NCI-H1048 (cell line): ENCODE measurements around the gene BMPR2.
"Not testable (repeated sequence)": the region's sequence is repeated elsewhere in the genome, so short reads cannot be mapped to it uniquely, and the experiment has no call there.

Experiments used
- DNase-seq: peaks from one replicate; lab custom pipeline; 2025; lab: John Stamatoyannopoulos, UW

BMPR2 gene

DNA sequence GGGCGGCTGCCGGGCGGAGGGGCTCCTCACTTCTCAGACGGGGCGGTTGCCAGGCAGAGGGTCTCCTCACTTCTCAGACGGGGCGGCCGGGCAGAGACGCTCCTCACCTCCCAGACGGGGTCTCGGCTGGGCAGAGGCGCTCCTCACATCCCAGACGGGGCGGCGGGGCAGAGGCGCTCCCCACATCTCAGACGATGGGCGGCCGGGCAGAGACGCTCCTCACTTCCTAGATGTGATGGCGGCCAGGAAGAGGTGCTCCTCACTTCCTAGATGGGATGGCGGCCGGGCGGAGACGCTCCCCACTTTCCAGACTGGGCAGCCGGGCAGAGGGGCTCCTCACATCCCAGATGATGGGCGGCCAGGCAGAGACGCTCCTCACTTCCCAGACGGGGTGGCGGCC lies 159.2 kb downstream of the BMPR2 start:
- not testable (repeated sequence) for DNase-seq

DNA sequence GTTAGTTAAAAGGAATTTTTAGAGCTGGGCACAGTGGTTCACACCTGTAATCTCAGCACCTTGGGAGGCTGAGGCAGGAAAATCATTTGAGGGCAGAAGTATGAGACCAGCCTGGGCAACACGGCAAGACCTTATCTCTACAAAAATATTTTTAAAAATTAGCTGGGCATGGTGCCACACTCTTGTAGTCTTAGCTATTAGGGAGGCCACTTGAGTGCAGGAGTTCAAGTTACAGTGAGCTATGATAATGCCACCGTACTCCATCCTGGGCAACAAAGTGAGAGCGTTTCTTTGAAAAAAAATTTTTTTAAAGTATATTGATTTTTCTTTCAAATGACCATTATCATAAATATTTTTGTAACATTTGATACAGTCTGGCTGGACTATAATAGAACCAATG lies 165.0 kb downstream of the BMPR2 start:
- no peak for DNase-seq

DNA sequence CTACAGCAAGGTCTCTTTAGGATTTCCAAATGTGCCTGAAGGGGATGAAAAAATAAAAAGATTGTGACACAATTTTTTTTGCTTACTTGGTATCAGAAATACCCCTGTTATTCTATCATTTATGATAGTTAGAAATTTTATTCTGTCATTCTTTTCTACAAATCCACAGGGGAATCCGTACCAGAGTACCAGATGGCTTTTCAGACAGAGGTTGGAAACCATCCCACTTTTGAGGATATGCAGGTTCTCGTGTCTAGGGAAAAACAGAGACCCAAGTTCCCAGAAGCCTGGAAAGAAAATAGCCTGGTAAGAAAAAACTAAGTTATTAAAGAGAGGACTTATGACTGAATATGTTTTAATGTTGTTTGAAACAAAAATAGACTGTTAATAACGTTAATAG lies 166.0 kb downstream of the BMPR2 start:
- DNase-seq: no peak

DNA sequence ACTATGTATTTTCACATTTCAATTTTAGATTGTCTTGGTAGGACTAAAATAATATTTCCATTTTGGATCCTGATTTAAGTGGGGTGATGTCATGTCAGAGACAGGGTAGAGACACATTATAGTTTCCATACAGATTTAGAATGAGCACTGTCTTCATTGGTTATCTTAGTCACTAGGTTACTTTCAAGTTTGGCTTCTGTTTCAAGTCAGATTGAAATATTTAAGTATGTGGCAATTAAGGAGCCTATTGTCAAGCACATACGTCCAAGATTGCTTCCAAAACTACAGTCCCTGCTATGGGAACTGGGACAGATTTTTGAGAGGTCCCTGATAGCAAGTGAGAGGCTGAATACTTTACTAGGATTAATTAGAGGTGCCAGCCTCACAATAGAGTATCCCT lies 169.4 kb downstream of the BMPR2 start:
- no peak for DNase-seq

DNA sequence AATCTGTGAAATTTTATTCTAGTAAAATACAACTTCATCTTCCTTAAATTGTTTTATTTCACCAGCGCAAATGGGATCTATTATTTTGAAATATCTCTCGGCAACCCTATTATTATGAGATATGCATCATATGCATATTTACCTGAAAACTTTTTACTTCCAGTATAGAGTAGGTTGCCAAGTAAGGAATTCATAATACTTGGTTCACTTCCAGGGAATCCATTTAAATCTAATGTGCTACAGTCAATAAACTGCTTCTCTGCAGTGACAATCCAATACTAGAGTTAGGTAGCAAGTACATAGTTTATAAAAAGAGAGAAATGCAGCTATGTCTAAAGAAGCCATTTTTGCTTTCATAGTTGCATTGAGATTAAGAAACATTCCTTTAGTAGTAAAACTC lies 169.8 kb downstream of the BMPR2 start:
- no peak for DNase-seq

DNA sequence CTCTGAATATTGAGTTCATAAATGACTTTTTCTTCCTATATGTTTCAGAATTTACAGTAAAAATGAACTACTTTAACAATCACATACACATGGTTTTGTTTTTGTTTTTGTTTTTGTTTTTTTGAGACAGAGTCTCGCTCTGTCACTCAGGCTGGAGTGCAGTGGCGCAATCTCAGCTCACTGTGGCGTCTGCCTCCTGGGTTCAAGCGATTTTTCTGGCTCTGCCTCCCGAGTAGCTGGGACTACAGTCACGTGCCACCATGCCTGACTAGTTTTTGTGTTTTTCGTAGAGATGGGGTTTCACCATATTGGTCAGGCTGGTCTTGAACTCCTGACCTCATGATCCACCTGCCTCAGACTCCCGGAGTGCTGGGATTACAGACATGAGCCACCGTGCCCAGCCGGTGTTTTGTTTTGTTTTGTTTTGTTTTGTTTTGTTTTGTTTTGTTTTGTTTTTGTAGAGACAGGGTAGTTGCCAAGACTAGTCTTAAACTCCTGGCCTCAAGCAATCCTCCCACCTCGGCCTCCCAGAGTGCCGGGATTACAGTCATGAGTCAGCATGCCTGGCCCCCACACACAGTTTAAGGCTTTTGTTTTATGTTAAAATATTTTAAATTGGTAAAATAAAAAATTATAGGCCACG lies 170.5 kb downstream of the BMPR2 start:
- DNase-seq: not testable (repeated sequence)

DNA sequence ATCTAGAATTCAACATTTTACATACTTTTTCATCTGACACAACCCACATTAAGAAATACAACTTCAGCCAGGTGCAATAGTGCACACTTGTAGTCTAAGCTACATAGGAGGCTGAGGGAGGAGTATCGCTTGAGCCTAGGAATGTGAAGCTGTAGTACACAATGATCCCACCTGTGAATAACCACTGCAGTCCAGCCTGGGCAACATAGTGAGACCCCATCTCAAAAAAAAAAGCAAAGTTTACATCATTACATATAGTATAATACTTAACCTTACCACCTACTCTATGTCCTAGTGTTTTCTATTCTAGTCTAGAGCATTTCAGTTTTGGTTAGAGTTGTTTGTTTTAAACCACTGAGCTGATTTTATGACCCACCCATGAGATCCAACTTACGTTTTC lies 172.1 kb downstream of the BMPR2 start:
- DNase-seq: no peak

DNA sequence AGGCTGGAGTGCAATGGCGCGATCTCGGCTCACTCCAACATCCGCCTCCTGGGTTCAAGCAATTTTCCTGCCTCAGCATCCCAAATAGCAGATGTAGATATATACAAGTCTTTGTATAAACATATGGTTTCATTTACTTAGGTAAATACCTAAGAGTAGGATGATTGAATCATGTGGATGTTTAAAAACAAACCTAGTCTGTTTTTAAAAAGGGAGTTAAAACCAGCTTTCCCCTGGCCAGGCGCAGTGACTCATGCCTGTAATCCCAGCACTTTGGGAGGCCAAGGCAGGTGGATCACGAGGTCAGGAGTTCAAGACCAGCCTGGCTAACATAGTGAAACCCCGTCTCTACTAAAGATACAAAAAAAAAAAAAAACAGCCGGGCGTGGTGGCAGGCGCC lies 174.9 kb downstream of the BMPR2 start:
- not testable (repeated sequence) for DNase-seq

DNA sequence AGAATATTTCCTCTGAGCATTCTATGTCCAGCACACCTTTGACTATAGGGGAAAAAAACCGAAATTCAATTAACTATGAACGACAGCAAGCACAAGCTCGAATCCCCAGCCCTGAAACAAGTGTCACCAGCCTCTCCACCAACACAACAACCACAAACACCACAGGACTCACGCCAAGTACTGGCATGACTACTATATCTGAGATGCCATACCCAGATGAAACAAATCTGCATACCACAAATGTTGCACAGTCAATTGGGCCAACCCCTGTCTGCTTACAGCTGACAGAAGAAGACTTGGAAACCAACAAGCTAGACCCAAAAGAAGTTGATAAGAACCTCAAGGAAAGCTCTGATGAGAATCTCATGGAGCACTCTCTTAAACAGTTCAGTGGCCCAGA lies 179.2 kb downstream of the BMPR2 start:
- DNase-seq: no peak

DNA sequence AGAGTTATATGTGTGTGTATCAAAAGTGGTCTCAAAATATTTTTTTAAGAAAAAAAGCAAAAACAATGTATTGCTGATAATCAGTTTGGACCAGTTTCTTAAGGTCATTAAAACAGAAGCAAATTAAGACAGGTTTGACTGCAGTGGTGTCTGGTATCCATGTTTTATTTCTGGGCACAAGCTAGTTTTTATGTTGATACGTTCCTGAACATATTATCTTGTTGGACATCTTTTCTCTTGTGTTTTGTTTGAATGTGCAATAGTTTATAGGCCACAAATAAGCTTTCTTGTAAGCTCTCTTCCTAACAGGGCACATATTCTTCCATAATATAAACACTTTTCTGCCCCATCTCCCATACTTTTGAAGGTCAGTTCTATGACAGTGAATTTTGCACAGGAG lies 184.1 kb downstream of the BMPR2 start:
- no peak for DNase-seq

DNA sequence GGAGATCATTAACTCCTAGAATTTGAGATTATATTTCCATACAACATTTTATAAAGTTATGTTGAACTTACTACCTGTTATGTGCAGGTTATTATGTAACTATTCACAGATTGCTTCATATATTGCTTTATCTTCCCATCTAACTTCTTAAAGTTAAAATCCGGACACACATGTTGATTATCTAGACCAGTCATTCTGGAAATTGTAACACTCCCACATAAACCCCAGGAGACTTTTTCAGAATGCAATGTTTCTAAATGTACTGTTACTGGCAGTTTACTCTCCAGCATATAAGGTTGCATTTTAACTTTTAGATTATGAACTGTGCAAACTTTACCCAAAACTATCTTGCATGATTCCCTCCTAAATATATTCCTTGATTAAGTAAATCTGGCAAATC lies 188.1 kb downstream of the BMPR2 start:
- DNase-seq: no peak

DNA sequence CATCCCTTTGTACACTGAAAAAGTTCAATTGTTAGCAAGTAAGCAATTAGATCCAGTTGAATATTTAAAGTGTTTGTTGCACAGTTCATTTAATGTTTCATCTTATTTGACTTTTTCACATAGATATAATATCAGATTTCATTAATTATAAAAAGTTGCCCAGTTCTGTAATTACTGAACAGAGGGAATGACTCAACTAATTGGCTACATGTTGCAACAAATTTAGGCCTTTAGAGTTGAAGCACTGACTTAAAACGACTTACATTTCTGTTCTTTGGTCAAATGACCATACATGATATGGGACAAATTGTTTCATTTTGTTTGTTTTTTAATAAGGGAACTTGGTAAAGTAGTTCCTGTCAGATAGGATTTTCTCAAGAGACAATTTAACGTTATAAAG lies 190.2 kb downstream of the BMPR2 start:
- no peak for DNase-seq

DNA sequence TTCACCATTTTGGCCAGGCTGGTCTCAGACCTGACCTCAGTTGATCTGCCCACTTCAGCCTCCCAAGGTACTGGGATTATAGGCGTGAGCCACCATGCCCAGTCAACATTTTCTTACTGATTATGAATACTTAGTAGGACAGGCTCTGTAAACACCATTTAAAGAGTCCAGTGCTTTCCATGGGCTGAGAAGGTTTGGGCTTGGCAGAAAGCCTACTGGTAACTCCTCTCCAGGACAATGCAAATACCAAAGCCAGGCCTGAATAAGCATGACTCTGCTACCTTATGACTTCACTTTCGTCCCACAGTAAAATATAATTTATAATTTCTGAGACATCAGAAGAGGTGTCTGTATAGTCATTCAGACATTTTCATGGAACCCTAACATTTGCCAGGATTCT lies 198.4 kb downstream of the BMPR2 start:
- DNase-seq: no peak

DNA sequence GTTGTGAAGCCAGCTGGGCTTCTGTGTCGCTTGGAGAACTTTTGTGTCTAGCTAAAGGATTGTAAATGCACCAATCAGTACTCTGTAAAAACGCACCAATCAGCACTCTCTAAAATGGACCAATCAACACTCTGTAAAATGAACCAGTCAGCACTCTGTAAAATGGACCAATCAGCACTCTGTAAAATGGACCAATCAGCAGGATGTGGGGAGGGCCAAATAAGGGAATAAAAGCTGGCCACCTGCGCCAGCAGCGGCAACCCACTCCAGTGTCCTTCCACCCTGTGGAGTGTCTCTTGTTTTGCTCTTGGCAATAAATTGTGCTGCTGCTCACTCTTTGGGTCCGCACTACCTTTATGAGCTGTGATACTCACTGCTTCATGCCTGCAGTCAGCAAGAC lies 199.1 kb downstream of the BMPR2 start:
- DNase-seq: not testable (repeated sequence)

DNA sequence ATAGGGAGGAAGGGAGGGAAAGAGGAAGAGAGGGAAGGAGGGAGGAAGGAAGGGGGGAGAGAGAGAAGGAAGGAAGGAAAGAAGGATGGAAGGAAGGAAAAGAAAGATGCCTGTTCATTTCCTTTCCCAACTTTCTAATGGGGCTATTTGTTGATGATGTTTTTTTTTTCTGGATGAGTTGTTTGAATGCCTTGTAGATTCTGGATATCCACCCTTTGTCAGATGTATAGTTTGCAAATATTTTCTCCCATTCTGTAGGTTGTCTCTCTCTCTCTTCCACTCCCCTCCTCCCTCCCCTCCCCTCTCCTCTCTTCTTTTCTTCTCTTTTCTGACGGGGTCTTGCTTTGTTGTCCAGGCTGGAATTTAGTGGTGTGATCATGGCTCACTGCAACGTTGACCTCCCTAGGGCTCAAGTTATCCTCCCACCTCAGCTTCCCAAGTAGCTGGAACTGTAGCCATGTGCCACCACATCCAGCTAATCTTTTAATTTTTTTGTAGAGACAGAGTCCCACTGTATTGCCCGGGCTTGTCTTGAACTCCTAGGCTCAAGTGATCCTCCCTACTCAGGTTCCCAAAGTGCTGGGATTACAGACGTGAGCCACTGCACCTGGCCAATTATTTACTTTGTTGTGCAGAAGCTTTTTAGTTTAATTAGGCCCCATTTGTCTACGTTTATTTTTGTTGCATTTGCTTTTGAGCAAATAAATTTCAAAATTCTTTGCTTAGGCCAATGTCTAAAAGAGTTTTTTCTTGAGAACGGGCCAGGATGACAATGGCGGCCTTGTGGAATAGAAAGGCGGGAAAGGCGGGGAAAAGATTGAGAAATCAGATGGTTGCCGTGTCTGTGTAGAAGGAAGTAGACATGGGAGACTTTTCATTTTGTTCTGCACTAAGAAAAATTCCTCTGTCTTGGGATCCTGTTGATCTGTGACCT lies 201.4 kb downstream of the BMPR2 start:
- no peak for DNase-seq

DNA sequence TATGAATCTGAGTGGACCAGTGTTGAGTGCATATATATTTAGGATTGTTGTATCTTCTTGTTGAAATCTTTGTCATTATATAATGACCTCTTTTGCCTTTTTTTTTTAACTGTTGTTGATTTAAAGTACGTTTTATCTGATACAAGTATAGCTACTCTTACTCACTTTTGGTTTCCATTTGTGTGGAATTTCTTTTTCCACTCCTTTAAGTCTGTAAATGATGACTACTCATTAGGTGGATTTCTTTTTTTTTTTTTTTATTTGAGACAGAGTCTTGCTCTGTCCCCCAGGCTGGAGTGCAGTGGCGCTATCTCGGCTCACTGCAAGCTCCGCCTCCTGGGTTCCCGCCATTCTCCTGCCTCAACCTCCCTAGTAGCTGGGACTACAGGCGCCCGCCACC lies 206.7 kb downstream of the BMPR2 start:
- DNase-seq: not testable (repeated sequence)

DNA sequence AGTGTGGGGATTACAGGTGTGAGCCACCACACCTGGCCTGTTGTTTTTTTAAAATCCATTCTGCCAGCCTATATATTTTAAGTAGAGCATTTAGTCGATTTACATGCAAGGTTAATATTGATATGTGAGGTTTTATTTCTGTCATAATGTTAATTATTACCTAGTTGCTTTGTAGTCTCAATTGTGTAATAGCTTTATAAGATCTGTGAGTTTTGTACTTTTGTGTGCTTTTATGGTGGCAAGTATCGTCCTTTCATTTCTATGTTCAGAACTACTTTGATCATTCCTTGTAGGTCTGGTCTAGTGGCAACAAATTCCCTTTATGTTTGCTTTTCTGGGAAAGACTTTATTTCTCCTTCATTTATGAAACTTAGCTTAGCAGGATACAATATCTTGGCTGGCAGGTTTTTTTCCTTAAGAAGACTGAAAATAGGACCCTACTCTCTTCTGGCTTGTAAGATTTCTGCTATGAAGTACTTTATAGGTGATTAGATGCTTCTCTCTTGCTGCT lies 207.6 kb downstream of the BMPR2 start:
- DNase-seq: no peak

DNA sequence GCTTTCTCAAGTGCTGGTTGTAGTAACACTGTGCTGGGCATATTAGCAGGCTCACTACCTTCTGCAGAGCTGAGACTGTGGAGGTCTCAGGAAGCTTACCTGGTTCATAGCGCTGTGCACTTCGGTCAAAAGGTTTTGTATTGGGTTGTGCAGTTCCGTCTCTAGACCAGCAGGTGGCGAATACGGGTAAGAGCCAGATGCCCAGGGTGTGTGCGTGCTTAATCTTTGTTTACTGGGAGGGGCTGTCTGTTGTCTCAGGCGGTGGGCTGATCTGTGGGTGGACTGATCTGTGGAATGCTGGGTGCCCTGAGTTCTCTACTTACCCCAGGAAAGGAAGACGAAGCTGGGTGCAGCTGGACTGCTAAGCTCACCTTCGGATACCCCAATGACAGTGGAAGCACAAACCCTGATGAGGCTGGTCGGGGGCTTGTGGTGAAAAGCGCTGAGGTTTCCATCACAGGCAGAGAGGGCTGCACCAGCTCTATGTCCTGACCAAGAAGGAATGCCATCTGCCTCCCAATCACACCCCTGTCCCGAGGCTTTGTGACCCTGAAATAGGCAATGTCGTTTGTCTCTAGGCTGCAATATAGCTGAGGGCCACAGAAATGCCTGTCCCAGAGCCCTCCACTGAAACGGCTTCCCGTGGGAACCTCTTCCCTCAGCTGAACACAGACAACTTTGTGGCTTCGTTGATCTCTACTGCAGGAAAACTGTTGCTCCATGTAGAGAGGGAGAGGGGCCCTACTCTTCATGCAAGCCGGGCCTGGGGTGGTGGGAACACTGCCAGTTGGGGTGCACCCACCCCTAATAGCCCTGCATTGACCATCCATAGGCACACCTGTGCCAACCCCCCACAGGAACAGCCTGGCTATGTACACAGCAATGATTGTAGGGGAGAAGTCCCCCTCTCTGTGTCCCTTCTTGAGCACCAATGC lies 212.8 kb downstream of the BMPR2 start:
- peak; percentile 60 for DNase-seq

DNA sequence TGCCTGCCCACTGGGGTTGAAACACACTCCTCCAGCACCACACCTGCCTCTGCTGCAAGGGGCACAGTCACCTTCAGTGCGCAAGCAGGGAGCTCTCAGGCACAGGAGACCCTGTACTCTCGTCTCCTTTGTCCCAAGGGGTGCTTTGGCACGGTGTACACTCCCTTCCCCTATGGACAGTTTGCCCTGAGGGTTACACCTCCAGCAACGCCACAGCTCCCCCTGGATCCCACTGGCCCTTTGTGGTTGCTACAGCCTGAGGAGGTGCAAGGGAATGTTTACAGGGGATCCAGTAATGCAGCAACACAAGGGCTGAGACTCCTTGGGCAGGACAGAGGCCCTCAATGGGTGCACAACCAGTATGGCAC lies 213.4 kb downstream of the BMPR2 start:
- DNase-seq: no peak

DNA sequence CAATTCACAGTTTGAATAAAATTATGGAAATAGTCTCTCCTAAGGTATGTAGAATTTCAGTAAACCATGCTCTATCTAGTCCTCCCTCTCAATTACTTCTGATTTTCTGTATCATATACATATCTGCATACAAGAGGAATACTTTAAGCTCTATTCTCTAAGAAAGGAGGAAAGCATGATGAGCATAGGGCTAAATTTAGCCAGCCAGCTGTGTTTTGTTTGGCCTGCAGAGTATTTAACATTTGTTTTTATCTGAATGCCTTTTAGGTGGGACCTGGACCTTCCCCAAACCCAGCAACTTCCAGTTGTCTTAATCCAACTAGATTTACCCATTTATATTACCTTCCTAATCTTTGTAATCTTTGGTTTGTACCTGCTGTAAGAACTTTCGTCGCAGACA lies 216.4 kb downstream of the BMPR2 start:
- no peak for DNase-seq

DNA sequence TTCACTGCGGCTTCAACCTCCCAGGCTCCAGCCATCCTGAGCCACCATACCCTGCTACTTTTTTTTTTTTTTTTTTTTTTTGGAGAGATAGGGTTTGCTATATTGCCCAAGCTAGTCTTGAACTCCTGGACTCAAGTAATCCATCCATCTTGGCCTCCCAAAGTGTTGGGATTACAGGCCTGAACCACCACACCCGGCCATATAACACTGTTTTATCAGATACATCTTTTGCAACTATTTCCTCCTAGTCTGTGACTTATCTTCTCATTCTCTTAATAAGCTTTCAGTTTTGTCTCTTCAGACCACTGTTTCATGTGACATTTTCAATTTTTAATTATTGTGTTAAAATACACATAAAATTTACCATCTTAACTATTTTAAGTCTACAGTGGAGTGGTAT lies 223.0 kb downstream of the BMPR2 start:
- no peak for DNase-seq

DNA sequence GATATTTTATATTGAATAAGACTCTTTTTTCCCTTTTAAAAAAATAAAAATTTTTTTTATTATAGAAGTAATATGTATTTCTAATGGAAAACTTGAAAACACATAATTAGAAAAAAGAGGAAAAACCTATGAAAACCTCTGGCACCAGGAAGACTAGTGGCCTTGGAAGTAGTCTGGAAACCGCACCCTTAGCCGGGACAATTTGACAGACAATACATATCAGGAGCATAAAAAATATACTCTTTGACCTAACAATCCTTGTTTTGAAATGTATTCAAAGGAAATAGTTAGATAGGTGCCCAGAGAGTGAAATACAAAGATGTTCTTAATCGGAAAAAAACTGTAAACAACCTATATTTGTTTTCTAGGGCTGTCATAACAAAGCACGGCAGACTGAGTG lies 223.8 kb downstream of the BMPR2 start:
- DNase-seq: no peak
